B cell (primary cell): ENCODE results near the gene GATA1. TPM values are rescaled to one million over a fixed set of nuclear protein-coding genes. Genes with fewer than 3 reads are reported as not detected.

ENCODE experiments used
- ATAC-seq: fragments of 200-7000 bp; cut with Tn5 transposase; one replicate; pipeline ENCODE4 v1.10.0; 2021; ENCODE audit warnings: low read depth, mild to moderate bottlenecking, moderate number of reproducible peaks, moderate library complexity
- CTCF ChIA-PET: fragments of 350-600 bp; sonication (Branson Sonifier 250); formaldehyde crosslinking; loops from one replicate; lab custom pipeline; 2021; ENCODE audit warnings: antibody characterized with exemption, inconsistent platforms; lab: Charles Lee
- POLR2A ChIA-PET: fragments of 350-600 bp; sonication (Branson Sonifier 250); formaldehyde crosslinking; loops from one replicate; lab custom pipeline; 2021; ENCODE audit warnings: antibody characterized with exemption; lab: Charles Lee
- DNase-seq: peaks from one replicate; pipeline ENCODE4 v3.0.0; 2013
- H2AFZ ChIP-seq: 2 replicates; pipeline ENCODE4 v1.6.1; 2012; ENCODE audit warnings: mild to moderate bottlenecking, low read depth, low read length; ENCODE audit not compliant: insufficient read depth, poor library complexity, severe bottlenecking
- H3K27ac ChIP-seq, 2 donors: 1 replicate in 1 of 2; 2 replicates in 1 of 2; pipeline ENCODE4 v1.5.1; 2012 to 2013; ENCODE audit warnings: low read length in 2 of 2, mild to moderate bottlenecking in 2 of 2, moderate library complexity in 1 of 2
- H3K27me3 ChIP-seq, 4 experiments: fragments of 200-600 bp in 1 of 4; sonication (generic) in 1 of 4; replicated peaks in 1 of 4; 1 replicate in 2 of 4; 2 replicates in 2 of 4; pipeline versions ENCODE4 v1.6.1 to v1.7.0; 2013 to 2016; ENCODE audit warnings: low read length in 3 of 4, mild to moderate bottlenecking in 2 of 4, mixed read lengths in 1 of 4, moderate library complexity in 1 of 4; ENCODE audit not compliant: insufficient read depth in 4 of 4, control insufficient read depth in 3 of 4; ENCODE audit errors: control extremely low read depth in 1 of 4
- H3K36me3 ChIP-seq, 2 experiments: replicated peaks in 1 of 2; 1 replicate in 1 of 2; 2 replicates in 1 of 2; pipeline versions ENCODE4 v1.6.1 to v1.7.1; 2013; ENCODE audit warnings: low read length in 1 of 2; ENCODE audit not compliant: insufficient read depth in 2 of 2, control insufficient read depth in 1 of 2; ENCODE audit errors: control extremely low read depth in 1 of 2, extremely low read depth in 1 of 2
- H3K4me1 ChIP-seq, 2 donors: fragments of 200-600 bp in 1 of 2; sonication (generic) in 1 of 2; 1 replicate in 1 of 2; 2 replicates in 1 of 2; pipeline versions ENCODE4 v1.5.1 to v1.6.1; 2013 to 2017; ENCODE audit warnings: low read length in 2 of 2; ENCODE audit not compliant: control insufficient read depth in 2 of 2, insufficient read depth in 2 of 2
- H3K4me2 ChIP-seq: replicated peaks from 2 replicates; pipeline ENCODE3; 2012; ENCODE audit warnings: mild to moderate bottlenecking, low read depth, low read length; ENCODE audit not compliant: poor library complexity, severe bottlenecking
- H3K4me3 ChIP-seq, 5 experiments: fragments of 200-600 bp in 1 of 5; sonication (generic) in 1 of 5; 1 replicate in 3 of 5; 2 replicates in 2 of 5; pipeline versions ENCODE4 v1.5.1 to v1.7.0; 2011 to 2016; ENCODE audit warnings: low read length in 4 of 5, mild to moderate bottlenecking in 4 of 5, low read depth in 2 of 5, control low read depth in 1 of 5, moderate library complexity in 1 of 5; ENCODE audit not compliant: insufficient read depth in 1 of 5; ENCODE audit errors: control extremely low read depth in 1 of 5, extremely low read depth in 1 of 5
- H3K79me2 ChIP-seq: fragments of 200-600 bp; sonication (generic); one replicate; pipeline ENCODE4 v1.6.0; 2016; ENCODE audit warnings: low read length; ENCODE audit not compliant: control insufficient read depth, insufficient read depth
- H3K9ac ChIP-seq: fragments of 200-600 bp; sonication (generic); 2 replicates; pipeline ENCODE4 v1.6.1; 2017; ENCODE audit warnings: mild to moderate bottlenecking, low read length, moderate library complexity
- H3K9me3 ChIP-seq, 3 donors: one replicate each; pipeline versions ENCODE4 v1.6.1 to v1.7.1; 2013; ENCODE audit warnings: low read length in 2 of 3; ENCODE audit not compliant: control insufficient read depth in 2 of 3, insufficient read depth in 1 of 3; ENCODE audit errors: control extremely low read depth in 1 of 3
- H4K20me1 ChIP-seq: 2 replicates; pipeline ENCODE4 v1.6.0; 2012; ENCODE audit warnings: mild to moderate bottlenecking, low read length; ENCODE audit not compliant: insufficient read depth, control insufficient read depth, poor library complexity, severe bottlenecking
- H3K27ac Mint-ChIP-seq: one replicate; pipeline ENCODE4 v1.8.0; 2021; ENCODE audit warnings: mixed read lengths
- H3K27me3 Mint-ChIP-seq: one replicate; pipeline ENCODE4 v1.8.0; 2021; ENCODE audit warnings: mixed read lengths
- H3K4me1 Mint-ChIP-seq: one replicate; pipeline ENCODE4 v1.8.0; 2021; ENCODE audit warnings: mixed read lengths
- H3K4me3 Mint-ChIP-seq: one replicate; pipeline ENCODE4 v1.8.0; 2021; ENCODE audit warnings: mixed read lengths
- H3K9me3 Mint-ChIP-seq: one replicate; pipeline ENCODE4 v1.8.0; 2022; ENCODE audit warnings: mixed read lengths; ENCODE audit not compliant: insufficient read depth
- EZH2 ChIP-seq: IDR thresholded peaks from 2 replicates; pipeline ENCODE4 v1.6.1; 2012; ENCODE audit warnings: borderline replicate concordance, low read depth, mild to moderate bottlenecking, moderate library complexity, low read length; ENCODE audit not compliant: insufficient read depth, poor library complexity, severe bottlenecking
- WGBS: methylation state at CpG from one replicate; pipeline ENCODE4 v1.1.5; 2013; ENCODE audit warnings: missing lambda C conversion rate; ENCODE audit not compliant: insufficient coverage; 5-methylcytosine and 5-hydroxymethylcytosine counted together
- intact Hi-C: fragments of 100-400 bp; cut with micrococcal nuclease; formaldehyde crosslinking; loops from one replicate; pipeline ENCODE4 v1.10.0; 2022
- polyA plus RNA-seq: library from polyadenylated mRNA; depleted of rRNA; stranded (reverse); fragments of >200 nt; gene quantifications from 2 replicates; pipeline ENCODE4 v1.2.3, GENCODE V29; 2012
- total RNA-seq, 2 donors: library from RNA; stranded (reverse); fragments of 120-200 nt in 1 of 2; gene quantifications; 1 replicate in 1 of 2; 2 replicates in 1 of 2; pipeline versions ENCODE4 v1.2.3 to v1.2.4, GENCODE V29; 2013 to 2022
- TF ChIP-seq, protein P1 (sequence below): fragments of 200-600 bp; IDR thresholded peaks from one replicate; pipeline ENCODE4 v1.8.0; 2022; ENCODE audit warnings: antibody characterized with exemption, mild to moderate bottlenecking

Gene GATA1
- total and polyA plus RNA-seq, 2 donors (not counting 1 experiment from before 2014, with no cell fraction given), result not detected

DNA sequence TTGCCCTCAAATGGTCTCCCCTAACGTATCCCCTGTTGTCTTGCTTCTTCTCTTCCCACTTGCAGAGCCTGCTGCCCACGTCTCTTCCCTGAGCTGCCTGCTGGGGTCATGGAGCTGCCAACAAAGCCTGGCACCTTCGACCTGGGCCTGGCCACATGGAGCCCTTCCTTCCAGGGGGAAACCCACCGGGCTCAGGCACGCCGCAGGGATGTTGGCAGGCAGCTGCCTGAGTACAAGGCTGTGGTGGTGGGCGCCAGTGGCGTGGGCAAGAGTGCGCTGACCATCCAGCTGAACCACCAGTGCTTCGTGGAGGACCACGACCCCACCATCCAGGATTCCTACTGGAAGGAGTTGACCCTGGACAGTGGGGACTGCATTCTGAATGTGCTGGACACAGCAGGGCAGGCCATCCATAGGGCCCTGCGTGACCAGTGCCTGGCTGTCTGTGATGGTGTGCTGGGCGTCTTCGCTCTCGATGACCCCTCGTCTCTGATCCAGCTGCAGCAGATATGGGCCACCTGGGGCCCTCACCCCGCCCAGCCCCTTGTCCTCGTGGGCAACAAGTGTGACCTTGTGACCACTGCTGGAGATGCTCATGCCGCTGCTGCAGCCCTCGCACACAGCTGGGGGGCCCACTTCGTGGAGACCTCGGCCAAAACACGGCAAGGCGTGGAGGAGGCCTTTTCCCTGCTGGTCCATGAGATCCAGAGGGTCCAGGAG, 42.8 kb downstream of the GATA1 start:
- Mint-ChIP-seq H3K27ac (no peak overlapping the region), H3K4me1 (peaks cover 8% of the 10 kb centered on the region), H3K4me3 (no peak overlapping the region), H3K27me3 (peaks cover 40% of the 10 kb centered on the region), H3K9me3 (no peaks in the 10 kb centered on the region)
- Histone ChIP-seq H3K4me3 (no peak overlapping the region), H2AFZ (no peak overlapping the region), H3K27ac (no peak overlapping the region), H3K4me2 (no peak overlapping the region), H3K9ac (no peak overlapping the region), H4K20me1 (no peaks in the 10 kb centered on the region), H3K4me1 (peaks cover 0 to 6% of the 10 kb centered on the region in 2 donors), H3K9me3 (peaks cover 0 to 11% (median 0%) of the 10 kb centered on the region in 3 donors), H3K36me3 (no peaks in the 10 kb centered on the region), H3K79me2 (no peaks in the 10 kb centered on the region), H3K27me3 (peaks cover 0 to 30% (median 7%) of the 10 kb centered on the region in 4 experiments)
- DNase-seq (no peak), ATAC-seq (no peak)
- POLR2A ChIA-PET, result interaction anchor here (0.6 kb wide), 1 partner anchor 59 kb away, joined by 7 read pairs; no protein-coding TSS in a partner anchor
- whole genome bisulfite sequencing, result 86% methylated on average over 7 of the region's 24 CpGs
- CTCF ChIA-PET, result no interaction called here
- TF ChIP-seq, protein P1, sequence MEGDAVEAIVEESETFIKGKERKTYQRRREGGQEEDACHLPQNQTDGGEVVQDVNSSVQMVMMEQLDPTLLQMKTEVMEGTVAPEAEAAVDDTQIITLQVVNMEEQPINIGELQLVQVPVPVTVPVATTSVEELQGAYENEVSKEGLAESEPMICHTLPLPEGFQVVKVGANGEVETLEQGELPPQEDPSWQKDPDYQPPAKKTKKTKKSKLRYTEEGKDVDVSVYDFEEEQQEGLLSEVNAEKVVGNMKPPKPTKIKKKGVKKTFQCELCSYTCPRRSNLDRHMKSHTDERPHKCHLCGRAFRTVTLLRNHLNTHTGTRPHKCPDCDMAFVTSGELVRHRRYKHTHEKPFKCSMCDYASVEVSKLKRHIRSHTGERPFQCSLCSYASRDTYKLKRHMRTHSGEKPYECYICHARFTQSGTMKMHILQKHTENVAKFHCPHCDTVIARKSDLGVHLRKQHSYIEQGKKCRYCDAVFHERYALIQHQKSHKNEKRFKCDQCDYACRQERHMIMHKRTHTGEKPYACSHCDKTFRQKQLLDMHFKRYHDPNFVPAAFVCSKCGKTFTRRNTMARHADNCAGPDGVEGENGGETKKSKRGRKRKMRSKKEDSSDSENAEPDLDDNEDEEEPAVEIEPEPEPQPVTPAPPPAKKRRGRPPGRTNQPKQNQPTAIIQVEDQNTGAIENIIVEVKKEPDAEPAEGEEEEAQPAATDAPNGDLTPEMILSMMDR, result no peak
- no peak for TF ChIP-seq EZH2
- intact Hi-C loops, result no loop called here
